Mesendoderm (in vitro differentiated cells): ENCODE data around the gene CCNY.

Experiments used
- DNase-seq: peaks from one replicate; pipeline ENCODE4 v3.0.0; 2013
- H2AK5ac ChIP-seq: 2 replicates; pipeline ENCODE4 v1.6.1; 2013; ENCODE audit warnings: low read length, inconsistent platforms
- H2BK120ac ChIP-seq: 2 replicates; pipeline ENCODE4 v1.6.1; 2013; ENCODE audit warnings: low read depth, mild to moderate bottlenecking, low read length, moderate library complexity, mixed read lengths
- H2BK15ac ChIP-seq: replicated peaks from 2 replicates; pipeline ENCODE4 v1.6.1; 2013; ENCODE audit warnings: low read depth, mild to moderate bottlenecking, moderate library complexity
- H2BK5ac ChIP-seq: 2 replicates; pipeline ENCODE4 v1.6.1; 2013; ENCODE audit warnings: low read length, inconsistent platforms
- H3K18ac ChIP-seq: 2 replicates; pipeline ENCODE4 v1.6.1; 2013; ENCODE audit warnings: mild to moderate bottlenecking, low read length, mixed read lengths
- H3K23ac ChIP-seq: one replicate; pipeline ENCODE4 v1.6.1; 2013; ENCODE audit warnings: low read length
- H3K27ac ChIP-seq: 2 replicates; pipeline ENCODE4 v1.5.1; 2013; ENCODE audit warnings: low read depth, mild to moderate bottlenecking, inconsistent platforms, low read length, moderate library complexity
- H3K27me3 ChIP-seq: 2 replicates; pipeline ENCODE4 v1.6.1; 2013; ENCODE audit warnings: low read length, control low read depth, mild to moderate bottlenecking, inconsistent platforms; ENCODE audit not compliant: insufficient read depth, poor library complexity
- H3K36me3 ChIP-seq: 2 replicates; pipeline ENCODE4 v1.6.1; 2013; ENCODE audit warnings: low read length, inconsistent platforms; ENCODE audit not compliant: control insufficient read depth, insufficient read depth
- H3K4ac ChIP-seq: one replicate; pipeline ENCODE4 v1.6.1; 2013; ENCODE audit warnings: low read depth, mild to moderate bottlenecking, low read length, moderate library complexity
- H3K4me1 ChIP-seq: 2 replicates; pipeline ENCODE4 v1.6.1; 2013; ENCODE audit warnings: low read depth, low read length, inconsistent platforms; ENCODE audit not compliant: control insufficient read depth
- H3K4me2 ChIP-seq: 2 replicates; pipeline ENCODE4 v1.6.1; 2013; ENCODE audit warnings: low read length
- H3K4me3 ChIP-seq: 2 replicates; pipeline ENCODE4 v1.5.1; 2013; ENCODE audit warnings: mild to moderate bottlenecking, low read length
- H3K56ac ChIP-seq: one replicate; pipeline ENCODE4 v1.6.1; 2013; ENCODE audit warnings: low read length
- H3K79me1 ChIP-seq: 2 replicates; pipeline ENCODE4 v1.6.1; 2013; ENCODE audit warnings: low read length, inconsistent platforms
- H3K79me2 ChIP-seq: 2 replicates; pipeline ENCODE4 v1.6.1; 2013; ENCODE audit warnings: mild to moderate bottlenecking, low read length; ENCODE audit not compliant: control insufficient read depth, insufficient read depth
- H3K9ac ChIP-seq: 2 replicates; pipeline ENCODE4 v1.6.1; 2013; ENCODE audit warnings: low read length, inconsistent platforms
- H4K5ac ChIP-seq: one replicate; pipeline ENCODE4 v1.6.1; 2013; ENCODE audit warnings: low read length
- H4K8ac ChIP-seq: one replicate; pipeline ENCODE4 v1.6.1; 2013; ENCODE audit warnings: low read depth, mild to moderate bottlenecking, control low read depth, low read length, moderate library complexity
- WGBS: extraction: QIAGEN DNeasy Blood & Tissue Kit; methylation state at CpG from one replicate; pipeline ENCODE4 v1.1.7; 2013; ENCODE audit warnings: low lambda C conversion rate, missing lambda C conversion rate; ENCODE audit not compliant: insufficient coverage; ENCODE audit errors: extremely low coverage; 5-methylcytosine and 5-hydroxymethylcytosine counted together

The CCNY gene

GRCh38 chr10:35359056-35359455, 22.7 kb downstream of the CCNY start:
- H2BK120ac ChIP-seq: no peak overlapping the region
- DNase-seq: no peak
- H3K36me3 ChIP-seq: no peaks in the 10 kb centered on the region
- H3K4me3 ChIP-seq: no peak overlapping the region
- WGBS: no CpG with 5 or more reads among the region's 2 CpGs
- peaks cover 23% of the 10 kb centered on the region for H3K79me1 ChIP-seq
- no peak overlapping the region for H3K4me2 ChIP-seq
- no peak overlapping the region for H3K9ac ChIP-seq
- peaks cover 37% of the 10 kb centered on the region for H3K79me2 ChIP-seq
- H3K27ac ChIP-seq: no peak overlapping the region
- H3K4ac ChIP-seq: no peak overlapping the region
- H3K4me1 ChIP-seq: no peaks in the 10 kb centered on the region
- no peak overlapping the region for H4K5ac ChIP-seq
- no peak overlapping the region for H2AK5ac ChIP-seq
- H4K8ac ChIP-seq: no peak overlapping the region
- H2BK5ac ChIP-seq: no peak overlapping the region
- H2BK15ac ChIP-seq: no peak overlapping the region
- no peak overlapping the region for H3K18ac ChIP-seq
- H3K56ac ChIP-seq: no peak overlapping the region
- no peak overlapping the region for H3K23ac ChIP-seq
- no peaks in the 10 kb centered on the region for H3K27me3 ChIP-seq

- H3K56ac ChIP-seq: no peak overlapping the region
- H3K36me3 ChIP-seq: no peaks in the 10 kb centered on the region
- no peak overlapping the region for H4K5ac ChIP-seq
- no peak overlapping the region for H4K8ac ChIP-seq
- no peak for DNase-seq
- no peak overlapping the region for H3K9ac ChIP-seq
- peaks cover 22% of the 10 kb centered on the region for H3K79me1 ChIP-seq
- no CpG with 5 or more reads among the region's 4 CpGs for WGBS
- no peaks in the 10 kb centered on the region for H3K4me1 ChIP-seq
- H3K4me2 ChIP-seq: no peak overlapping the region
- no peak overlapping the region for H3K23ac ChIP-seq
- no peak overlapping the region for H3K27ac ChIP-seq
- H2BK120ac ChIP-seq: no peak overlapping the region
- H3K27me3 ChIP-seq: no peaks in the 10 kb centered on the region
- no peak overlapping the region for H3K4me3 ChIP-seq
- no peak overlapping the region for H3K18ac ChIP-seq
- peaks cover 33% of the 10 kb centered on the region for H3K79me2 ChIP-seq
- H2AK5ac ChIP-seq: no peak overlapping the region
- no peak overlapping the region for H2BK15ac ChIP-seq
- H2BK5ac ChIP-seq: no peak overlapping the region
- no peak overlapping the region for H3K4ac ChIP-seq
Measured at GRCh38 chr10:35359873-35360272, 23.6 kb downstream of the CCNY start.

GRCh38 chr10:35362701-35363350, 26.5 kb downstream of the CCNY start:
- no peak overlapping the region for H3K23ac ChIP-seq
- no peak overlapping the region for H2BK15ac ChIP-seq
- no peaks in the 10 kb centered on the region for H3K4me1 ChIP-seq
- H3K79me1 ChIP-seq: peaks cover 17% of the 10 kb centered on the region
- no peak overlapping the region for H2BK5ac ChIP-seq
- peaks cover 35% of the 10 kb centered on the region for H3K79me2 ChIP-seq
- H3K36me3 ChIP-seq: no peaks in the 10 kb centered on the region
- no peak overlapping the region for H3K56ac ChIP-seq
- H3K27ac ChIP-seq: no peak overlapping the region
- H3K4me2 ChIP-seq: no peak overlapping the region
- H3K4me3 ChIP-seq: no peak overlapping the region
- H3K18ac ChIP-seq: no peak overlapping the region
- no peak for DNase-seq
- no peak overlapping the region for H4K5ac ChIP-seq
- no peak overlapping the region for H3K4ac ChIP-seq
- no CpG with 5 or more reads among the region's 41 CpGs for WGBS
- no peak overlapping the region for H3K9ac ChIP-seq
- H2BK120ac ChIP-seq: no peak overlapping the region
- no peak overlapping the region for H2AK5ac ChIP-seq
- no peak overlapping the region for H4K8ac ChIP-seq
- no peaks in the 10 kb centered on the region for H3K27me3 ChIP-seq

- Histone ChIP-seq H3K4me1 (no peaks in the 10 kb centered on the region), H3K4me3 (no peak overlapping the region), H3K79me2 (peaks cover 39% of the 10 kb centered on the region), H3K56ac (no peak overlapping the region), H3K18ac (no peak overlapping the region), H3K27me3 (no peaks in the 10 kb centered on the region), H3K79me1 (peaks cover 18% of the 10 kb centered on the region), H2AK5ac (no peak overlapping the region), H3K4ac (no peak overlapping the region), H2BK15ac (no peak overlapping the region), H2BK120ac (no peak overlapping the region), H4K8ac (no peak overlapping the region), H3K27ac (no peak overlapping the region), H3K9ac (no peak overlapping the region), H3K4me2 (no peak overlapping the region), H4K5ac (no peak overlapping the region), H3K23ac (no peak overlapping the region), H2BK5ac (no peak overlapping the region), H3K36me3 (no peaks in the 10 kb centered on the region)
- no peak for DNase-seq
- WGBS: no CpG with 5 or more reads among the region's 5 CpGs
Measured at GRCh38 chr10:35363587-35363986, 27.3 kb downstream of the CCNY start.

GRCh38 chr10:35364808-35365207, 28.5 kb downstream of the CCNY start:
- Histone ChIP-seq H3K4ac (no peak overlapping the region), H3K79me1 (peaks cover 16% of the 10 kb centered on the region), H3K27me3 (no peaks in the 10 kb centered on the region), H3K27ac (no peak overlapping the region), H4K5ac (no peak overlapping the region), H2BK15ac (no peak overlapping the region), H3K79me2 (peaks cover 33% of the 10 kb centered on the region), H2BK5ac (no peak overlapping the region), H3K9ac (no peak overlapping the region), H3K23ac (no peak overlapping the region), H3K4me2 (no peak overlapping the region), H3K36me3 (no peaks in the 10 kb centered on the region), H3K4me1 (no peaks in the 10 kb centered on the region), H3K4me3 (no peak overlapping the region), H2BK120ac (no peak overlapping the region), H3K56ac (no peak overlapping the region), H3K18ac (no peak overlapping the region), H2AK5ac (no peak overlapping the region), H4K8ac (no peak overlapping the region)
- no CpG with 5 or more reads among the region's 2 CpGs for WGBS
- no peak for DNase-seq

- no peak overlapping the region for H2AK5ac ChIP-seq
- DNase-seq: no peak
- H3K9ac ChIP-seq: no peak overlapping the region
- no peaks in the 10 kb centered on the region for H3K36me3 ChIP-seq
- H2BK15ac ChIP-seq: no peak overlapping the region
- H3K4ac ChIP-seq: no peak overlapping the region
- no peak overlapping the region for H2BK120ac ChIP-seq
- no peak overlapping the region for H3K4me2 ChIP-seq
- no peak overlapping the region for H3K56ac ChIP-seq
- WGBS: no CpG with 5 or more reads among the region's 1 CpG
- no peak overlapping the region for H3K27ac ChIP-seq
- no peak overlapping the region for H3K23ac ChIP-seq
- peaks cover 32% of the 10 kb centered on the region for H3K79me2 ChIP-seq
- H3K27me3 ChIP-seq: no peaks in the 10 kb centered on the region
- H2BK5ac ChIP-seq: no peak overlapping the region
- no peak overlapping the region for H3K4me3 ChIP-seq
- no peak overlapping the region for H4K5ac ChIP-seq
- no peak overlapping the region for H3K18ac ChIP-seq
- H3K79me1 ChIP-seq: peaks cover 15% of the 10 kb centered on the region
- H4K8ac ChIP-seq: no peak overlapping the region
- H3K4me1 ChIP-seq: no peaks in the 10 kb centered on the region
Measured at GRCh38 chr10:35365994-35366393, 29.7 kb downstream of the CCNY start.
